Measurements from ENCODE around the gene TRAF3IP1.
"Not testable (repeated sequence)": the region's sequence is repeated elsewhere in the genome, so short reads cannot be mapped to it uniquely, and the experiment has no call there.

The TRAF3IP1 gene

GRCh38 chr2:238306672-238306998 is 13.7 kb upstream of the TRAF3IP1 start:
- intact Hi-C loops (cut with DNase I; ENCODE audit: low total_unique reads), result no loop called here
- H3K36me3 ChIP-seq, result no peaks in the 10 kb centered on the region
- no peaks in the 10 kb centered on the region for H3K9me3 ChIP-seq
- no peak overlapping the region for H3K4me3 ChIP-seq
- H3K4me1 ChIP-seq, result no peaks in the 10 kb centered on the region
- no peak for TF ChIP-seq CTCF (IDR thresholded peaks at IDR 0.05)
- H3K27me3 ChIP-seq, result peaks cover 0 to 9% of the 10 kb centered on the region in 2 donors
- H3K27ac ChIP-seq, result no peak overlapping the region
- no peak for DNase-seq

- Histone ChIP-seq H3K27me3 (peaks cover 0 to 9% of the 10 kb centered on the region in 2 donors), H3K4me1 (no peaks in the 10 kb centered on the region), H3K4me3 (no peak overlapping the region), H3K36me3 (no peaks in the 10 kb centered on the region), H3K9me3 (no peaks in the 10 kb centered on the region), H3K27ac (no peak overlapping the region)
- no peak for DNase-seq
- intact Hi-C loops (cut with DNase I; ENCODE audit: low total_unique reads), result no loop called here
- TF ChIP-seq CTCF (IDR thresholded peaks at IDR 0.05), result no peak
These were observed 12.1 kb upstream of the TRAF3IP1 start for GRCh38 chr2:238308177-238308576.

GRCh38 chr2:238310721-238311120 is 9.6 kb upstream of the TRAF3IP1 start:
- H3K27ac ChIP-seq; H3K27me3 ChIP-seq; H3K9me3 ChIP-seq; H3K4me3 ChIP-seq; intact Hi-C loops (cut with DNase I; ENCODE audit: low total_unique reads); H3K36me3 ChIP-seq; DNase-seq; H3K4me1 ChIP-seq: not testable (repeated sequence)

GRCh38 chr2:238313289-238313990 is 6.9 kb upstream of the TRAF3IP1 start:
- no peak overlapping the region for H3K4me3 ChIP-seq
- intact Hi-C loops (cut with DNase I; ENCODE audit: low total_unique reads), result no loop called here
- no peak overlapping the region for H3K27ac ChIP-seq
- TF ChIP-seq CTCF (IDR thresholded peaks at IDR 0.05), result no peak
- no peaks in the 10 kb centered on the region for H3K36me3 ChIP-seq
- no peaks in the 10 kb centered on the region for H3K9me3 ChIP-seq
- peaks cover 0 to 9% of the 10 kb centered on the region in 2 donors for H3K27me3 ChIP-seq
- H3K4me1 ChIP-seq, result no peaks in the 10 kb centered on the region
- DNase-seq, result no peak

- peaks cover 0 to 9% of the 10 kb centered on the region in 2 donors for H3K27me3 ChIP-seq
These were observed 6.3 kb upstream of the TRAF3IP1 start for GRCh38 chr2:238313991-238314350.

GRCh38 chr2:238314576-238314975 is 5.7 kb upstream of the TRAF3IP1 start:
- intact Hi-C loops (cut with DNase I; ENCODE audit: low total_unique reads), result no loop called here
- no peak overlapping the region for H3K4me3 ChIP-seq
- H3K36me3 ChIP-seq, result no peaks in the 10 kb centered on the region
- H3K4me1 ChIP-seq, result peaks cover 0 to 4% (median 2%) of the 10 kb centered on the region in 4 donors
- peaks cover 0 to 8% of the 10 kb centered on the region in 2 donors for H3K27me3 ChIP-seq
- H3K27ac ChIP-seq, result no peak overlapping the region
- H3K9me3 ChIP-seq, result no peaks in the 10 kb centered on the region
- no peak for TF ChIP-seq CTCF (IDR thresholded peaks at IDR 0.05)
- no peak for DNase-seq

More at GRCh38 chr2:238313991-238314350, 6.3 kb upstream of the TRAF3IP1 start:
- no peak for TF ChIP-seq CTCF (IDR thresholded peaks at IDR 0.05)
- H3K36me3 ChIP-seq, result no peaks in the 10 kb centered on the region
- no peak for DNase-seq
- H3K27ac ChIP-seq, result no peak overlapping the region
- intact Hi-C loops (cut with DNase I; ENCODE audit: low total_unique reads), result no loop called here
- H3K4me3 ChIP-seq, result no peak overlapping the region
- no peaks in the 10 kb centered on the region for H3K9me3 ChIP-seq
- no peaks in the 10 kb centered on the region for H3K4me1 ChIP-seq

Data from tibial artery (tissue), 4 donors.